Astrocyte (in vitro differentiated cells and primary cell): Measurements from ENCODE around the gene ROR1.

Experiments
- EZH2 ChIP-seq: IDR thresholded peaks from 2 replicates; pipeline ENCODE4 v1.6.1; 2012; ENCODE audit warnings: mild to moderate bottlenecking, low read length, inconsistent platforms; ENCODE audit not compliant: insufficient read depth
- TF ChIP-seq, protein P1 (sequence below): IDR thresholded peaks from 2 replicates; pipeline ENCODE4 v1.5.1; 2011; ENCODE audit warnings: low read depth, mild to moderate bottlenecking, inconsistent platforms, low read length, moderate library complexity; ENCODE audit not compliant: insufficient read depth

- no peak for TF ChIP-seq EZH2
- TF ChIP-seq, protein P1, sequence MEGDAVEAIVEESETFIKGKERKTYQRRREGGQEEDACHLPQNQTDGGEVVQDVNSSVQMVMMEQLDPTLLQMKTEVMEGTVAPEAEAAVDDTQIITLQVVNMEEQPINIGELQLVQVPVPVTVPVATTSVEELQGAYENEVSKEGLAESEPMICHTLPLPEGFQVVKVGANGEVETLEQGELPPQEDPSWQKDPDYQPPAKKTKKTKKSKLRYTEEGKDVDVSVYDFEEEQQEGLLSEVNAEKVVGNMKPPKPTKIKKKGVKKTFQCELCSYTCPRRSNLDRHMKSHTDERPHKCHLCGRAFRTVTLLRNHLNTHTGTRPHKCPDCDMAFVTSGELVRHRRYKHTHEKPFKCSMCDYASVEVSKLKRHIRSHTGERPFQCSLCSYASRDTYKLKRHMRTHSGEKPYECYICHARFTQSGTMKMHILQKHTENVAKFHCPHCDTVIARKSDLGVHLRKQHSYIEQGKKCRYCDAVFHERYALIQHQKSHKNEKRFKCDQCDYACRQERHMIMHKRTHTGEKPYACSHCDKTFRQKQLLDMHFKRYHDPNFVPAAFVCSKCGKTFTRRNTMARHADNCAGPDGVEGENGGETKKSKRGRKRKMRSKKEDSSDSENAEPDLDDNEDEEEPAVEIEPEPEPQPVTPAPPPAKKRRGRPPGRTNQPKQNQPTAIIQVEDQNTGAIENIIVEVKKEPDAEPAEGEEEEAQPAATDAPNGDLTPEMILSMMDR = no peak
These were observed 351.1 kb downstream of the ROR1 start for GRCh38 chr1:64124704-64125440.
